Glomerular endothelial cell (primary cell): ENCODE measurements around the gene TRMT61B. TPM values are rescaled to one million over a fixed set of nuclear protein-coding genes. Genes with fewer than 3 reads are reported as not detected.

Experiments used
- total RNA-seq: library from RNA; depleted of rRNA; stranded (reverse); fragments of >200 nt; gene quantifications from 2 replicates; pipeline ENCODE4 v1.2.3, GENCODE V29; 2015

The TRMT61B gene
- total RNA-seq, 1 donor from 2014 or later, result 7.9 TPM

Other genes starting within 250 kb of the TRMT61B start
- 88.9 and 101 TPM in 2 replicates for gene PPP1CB, start 118.5 kb downstream of the TRMT61B start, total RNA-seq
- 0.39 TPM in 1 of 2 replicates, not detected in the other for gene SPDYA, start 59.5 kb downstream of the TRMT61B start, total RNA-seq
- 49.7 and 57.3 TPM in 2 replicates for gene WDR43, start 24.4 kb upstream of the TRMT61B start, total RNA-seq
- not detected in 2 replicates for gene TOGARAM2, start 111.0 kb upstream of the TRMT61B start, total RNA-seq
- not detected in 2 replicates for gene PCARE, start 204.2 kb upstream of the TRMT61B start, total RNA-seq
- gene CLIP4, start 245.1 kb upstream of the TRMT61B start, total RNA-seq, result 17.5 and 19.0 TPM in 2 replicates